GM18873 (cell line): ENCODE measurements around the gene PGRMC2.
A peak's percentile ranks its signal among the peaks of the same experiment; 100 is the strongest.
"Not testable (repeated sequence)": the region's sequence is repeated elsewhere in the genome, so short reads cannot be mapped to it uniquely, and the experiment has no call there.

ENCODE experiments used
- ATAC-seq: cut with Tn5 transposase; IDR thresholded peaks from one replicate; pipeline ENCODE4 v1.9.1; 2021; ENCODE audit warnings: mild to moderate bottlenecking, moderate library complexity, moderate number of reproducible peaks; ENCODE audit not compliant: unreplicated experiment, low FRiP score

PGRMC2 gene

DNA sequence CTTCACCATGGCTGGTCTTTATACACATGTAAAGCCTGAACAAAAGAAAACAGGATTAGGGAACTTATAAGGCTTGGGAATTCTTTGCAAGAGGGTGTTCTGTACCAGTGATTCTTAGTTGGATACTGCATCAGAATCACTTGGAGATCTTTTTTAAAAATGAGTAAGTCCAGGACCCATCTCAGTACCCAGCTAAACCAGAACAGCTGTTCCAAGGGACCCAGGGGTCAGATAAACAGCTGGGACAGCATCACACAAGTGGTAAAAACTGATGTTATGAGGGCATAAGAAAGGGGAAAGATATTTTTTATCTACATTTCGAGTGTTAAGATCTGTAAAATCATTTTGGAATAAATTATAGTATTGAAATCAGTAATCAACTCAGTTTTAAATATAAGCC lies 16.1 kb downstream of the PGRMC2 start:
- no peak for ATAC-seq

DNA sequence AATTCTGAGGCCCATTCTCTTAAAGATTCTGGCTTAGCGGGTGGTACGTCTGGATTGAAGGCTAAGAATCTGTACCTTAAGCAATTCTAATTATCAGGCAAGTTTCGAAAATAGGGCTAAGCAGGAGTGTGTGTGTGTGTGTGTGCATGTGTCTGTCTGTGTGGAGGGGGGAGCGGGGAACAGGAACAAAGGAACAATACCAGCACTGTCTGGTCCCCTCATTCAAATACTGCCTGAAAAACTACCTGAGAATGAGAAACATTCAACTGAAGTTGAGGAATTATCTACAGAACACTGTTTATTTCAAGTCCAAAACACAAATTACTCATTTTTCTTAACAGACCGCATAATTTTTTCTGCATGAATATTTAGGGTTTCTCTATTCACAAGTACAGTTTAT lies 18.6 kb downstream of the PGRMC2 start:
- ATAC-seq: no peak

DNA sequence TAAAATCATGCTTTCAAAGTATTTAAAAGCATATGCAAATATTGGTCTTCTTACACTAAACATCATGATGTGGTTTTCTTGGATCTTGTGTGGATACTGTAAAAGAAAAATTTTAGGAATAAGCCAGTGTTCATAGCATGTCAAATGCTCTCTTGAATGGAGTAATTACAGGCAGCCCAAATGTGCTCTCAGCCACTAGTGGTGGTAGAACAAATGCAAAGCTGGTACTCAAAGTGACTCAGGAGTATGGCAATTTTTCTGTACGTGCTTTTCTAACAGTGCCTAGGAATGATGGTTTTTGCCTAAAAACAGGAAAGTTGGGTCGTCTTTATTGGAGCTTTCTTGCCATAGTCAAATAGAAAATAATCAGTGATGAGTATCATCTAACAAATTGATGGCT lies 19.9 kb downstream of the PGRMC2 start:
- ATAC-seq: no peak

DNA sequence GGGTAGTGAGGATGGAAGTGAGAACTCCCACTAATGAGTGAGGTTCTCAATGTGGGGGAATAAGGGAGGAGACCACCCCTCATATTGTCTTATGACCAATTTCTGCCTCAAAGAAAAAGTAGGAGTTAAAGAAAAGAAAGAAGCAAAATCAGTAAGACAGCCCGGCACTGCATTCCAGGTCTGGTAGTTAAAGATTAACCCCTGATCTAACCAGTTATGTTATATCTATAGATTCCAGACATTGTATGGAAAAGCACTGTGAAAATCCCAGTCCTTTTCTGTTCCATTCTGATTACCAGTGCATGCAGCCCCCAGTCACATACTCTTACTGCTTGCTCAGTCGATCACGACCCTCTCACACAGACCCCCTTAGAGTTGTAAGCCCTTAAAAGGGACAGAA lies 20.4 kb downstream of the PGRMC2 start:
- ATAC-seq: not testable (repeated sequence)

DNA sequence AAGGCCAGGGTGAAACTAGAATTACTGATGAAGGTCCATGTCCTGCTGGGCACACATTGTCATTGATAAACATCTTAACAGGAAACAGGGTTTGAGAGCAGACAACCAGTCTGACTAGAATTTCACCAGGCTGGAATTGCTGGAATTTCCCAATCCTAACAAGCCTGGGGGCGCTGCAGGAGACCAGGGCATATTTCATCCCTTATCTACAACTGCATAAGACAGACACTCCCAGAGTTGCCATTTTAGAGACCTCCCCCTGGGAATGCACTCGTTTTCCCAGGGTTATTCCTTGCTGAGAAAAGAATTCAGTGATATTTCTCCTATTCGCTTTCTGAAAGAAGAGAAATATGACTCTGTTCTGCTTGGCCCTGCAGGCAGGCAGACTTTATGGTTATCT lies 22.1 kb downstream of the PGRMC2 start:
- not testable (repeated sequence) for ATAC-seq

DNA sequence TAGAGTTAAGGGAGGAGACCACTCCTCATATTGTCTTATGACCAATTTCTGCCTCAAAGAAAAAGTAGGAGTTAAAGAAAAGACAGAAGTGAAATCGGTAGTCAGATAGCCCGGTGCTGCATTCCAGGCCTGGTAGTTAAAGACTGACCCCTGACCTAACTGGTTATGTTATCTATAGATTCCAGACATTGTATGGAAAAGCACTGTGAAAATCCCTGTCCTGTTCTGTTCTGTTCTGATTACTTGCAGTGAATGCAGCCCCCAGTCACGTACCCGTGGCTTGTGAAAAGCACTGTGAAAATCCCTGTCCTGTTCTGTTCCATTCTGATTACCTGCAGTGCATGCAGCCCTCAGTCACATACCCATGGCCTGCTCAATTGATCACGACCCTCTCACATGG lies 27.7 kb downstream of the PGRMC2 start:
- ATAC-seq: not testable (repeated sequence)

DNA sequence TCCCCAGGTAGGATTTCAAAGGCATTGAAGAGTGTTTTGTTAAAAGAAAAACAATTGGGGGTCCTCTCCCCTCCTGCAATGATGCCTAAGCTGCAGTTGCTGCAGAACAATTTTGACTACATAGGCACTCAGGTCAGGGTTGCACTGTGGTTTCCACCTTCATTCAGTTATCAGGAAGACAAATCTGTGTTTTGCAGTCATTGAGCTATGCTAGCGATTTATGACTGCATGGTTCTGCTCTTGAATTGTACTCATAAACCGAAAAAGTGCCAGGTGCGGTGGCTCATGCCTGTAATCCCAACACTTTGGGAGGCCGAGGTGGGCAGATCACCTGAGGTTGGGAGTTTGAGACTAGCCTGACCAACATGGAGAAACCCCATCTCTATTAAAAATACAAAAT lies 29.4 kb downstream of the PGRMC2 start:
- ATAC-seq: not testable (repeated sequence)

DNA sequence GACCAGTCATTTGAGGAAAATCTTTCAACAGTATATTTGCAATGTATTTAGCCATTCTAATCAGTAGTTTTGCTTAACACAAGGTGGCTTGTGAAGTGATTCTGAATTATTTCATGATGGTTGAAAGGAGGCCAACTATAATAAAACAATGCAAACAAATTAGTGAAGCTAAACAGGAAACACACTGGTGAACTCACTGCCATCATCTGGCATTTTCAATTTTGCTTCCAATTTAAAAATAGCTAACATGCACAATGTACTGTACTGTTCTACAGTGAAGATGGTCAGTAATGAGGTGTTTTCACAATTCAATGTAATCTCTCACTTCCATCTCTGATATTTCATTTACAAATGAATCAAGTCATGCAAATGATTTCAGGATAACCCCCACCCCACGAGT lies 31.1 kb downstream of the PGRMC2 start:
- no peak for ATAC-seq

DNA sequence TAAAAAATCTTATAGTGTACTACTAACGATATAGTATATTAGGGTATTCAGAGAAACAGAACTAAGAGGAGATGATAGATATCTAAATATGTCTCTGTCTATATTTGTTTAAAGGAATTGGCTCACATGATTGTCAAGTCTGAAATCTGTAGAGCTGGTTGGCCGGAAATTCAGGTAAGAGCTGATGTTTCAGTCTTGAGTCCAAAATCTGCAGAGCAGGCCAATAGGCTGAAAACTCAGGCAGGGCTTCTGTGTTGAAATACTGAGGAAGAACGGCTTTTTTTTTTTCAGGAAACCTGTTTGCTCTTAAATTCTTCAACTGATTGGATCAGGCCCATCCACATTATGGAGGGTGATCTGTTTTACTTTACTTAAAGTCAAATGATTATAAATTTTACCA lies 31.7 kb downstream of the PGRMC2 start:
- no peak for ATAC-seq

DNA sequence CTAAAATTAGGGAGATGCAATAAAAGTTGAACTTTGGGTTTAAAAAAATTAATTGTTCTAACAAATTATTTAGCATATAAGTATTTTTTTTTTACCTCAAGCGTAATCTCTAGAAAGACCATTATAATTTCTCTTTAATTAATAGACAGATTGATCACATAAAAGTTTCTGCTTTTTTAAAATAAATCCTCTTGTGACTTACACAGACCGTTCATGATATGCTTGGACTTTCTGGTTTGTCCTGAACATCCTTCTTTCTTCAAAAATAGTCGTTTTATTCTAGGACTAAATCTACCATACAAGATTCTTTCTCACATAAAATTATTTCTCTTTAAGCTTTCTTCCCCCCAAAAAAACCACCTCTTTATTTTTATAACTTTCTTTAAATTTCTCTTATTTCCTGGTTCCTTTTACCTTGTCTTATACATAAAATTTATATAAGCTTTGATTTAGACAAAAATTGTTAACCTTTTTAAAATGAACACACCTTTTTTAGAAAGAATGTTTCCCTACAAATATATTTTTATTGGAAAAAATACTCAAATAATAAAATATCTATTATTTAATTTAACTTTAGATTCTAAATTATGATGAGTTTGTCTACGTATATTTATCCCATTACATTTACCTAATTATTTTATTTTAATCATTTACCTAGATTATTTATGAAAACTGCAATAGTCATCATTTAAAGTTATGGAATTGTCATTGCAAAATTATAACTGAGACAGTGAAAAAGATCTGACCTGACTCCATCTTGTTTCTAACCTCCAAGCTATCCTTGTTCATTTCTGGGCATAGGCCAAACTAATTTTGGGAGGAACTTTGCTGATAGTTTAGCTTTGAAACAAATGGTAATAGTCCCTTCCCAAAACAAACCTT lies 37.6 kb downstream of the PGRMC2 start:
- no peak for ATAC-seq

DNA sequence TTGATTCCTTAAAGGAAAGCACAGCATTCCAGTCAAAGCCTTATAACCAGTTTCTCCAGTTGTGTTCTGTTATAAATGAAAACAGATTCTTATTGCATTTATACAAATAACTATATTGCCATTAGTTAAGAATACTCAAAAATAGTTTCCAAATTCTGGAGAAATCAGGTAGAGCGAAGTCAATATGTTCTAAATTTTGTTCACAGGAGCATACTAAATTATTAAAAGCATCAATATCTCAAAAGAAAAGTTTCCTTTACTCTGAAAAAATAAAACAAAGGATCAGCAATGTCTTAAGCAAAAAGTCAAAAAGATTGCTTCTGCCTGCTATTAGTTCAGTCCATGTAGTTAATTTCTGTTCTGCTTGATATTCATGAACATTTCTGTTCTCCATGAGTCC lies 39.7 kb downstream of the PGRMC2 start:
- no peak for ATAC-seq

DNA sequence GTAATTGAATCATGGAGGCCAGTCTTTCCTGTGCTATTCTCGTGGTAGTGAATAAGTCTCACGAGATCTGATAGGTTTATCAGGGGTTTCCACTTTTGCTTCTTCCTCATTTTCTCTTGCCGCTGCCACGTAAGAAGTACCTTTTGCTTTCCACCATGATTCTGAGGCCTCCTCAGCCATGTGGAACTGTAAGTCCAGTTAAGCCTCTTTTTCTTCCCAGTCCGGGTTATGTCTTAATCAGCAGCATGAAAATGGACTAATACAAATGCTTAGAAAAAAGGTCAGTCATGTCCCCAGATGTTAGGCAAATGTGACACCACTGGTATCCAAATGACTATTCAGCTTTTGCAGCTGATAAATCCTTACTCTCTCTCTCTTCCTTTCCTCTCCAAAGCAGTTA lies 42.2 kb downstream of the PGRMC2 start:
- ATAC-seq: not testable (repeated sequence)

DNA sequence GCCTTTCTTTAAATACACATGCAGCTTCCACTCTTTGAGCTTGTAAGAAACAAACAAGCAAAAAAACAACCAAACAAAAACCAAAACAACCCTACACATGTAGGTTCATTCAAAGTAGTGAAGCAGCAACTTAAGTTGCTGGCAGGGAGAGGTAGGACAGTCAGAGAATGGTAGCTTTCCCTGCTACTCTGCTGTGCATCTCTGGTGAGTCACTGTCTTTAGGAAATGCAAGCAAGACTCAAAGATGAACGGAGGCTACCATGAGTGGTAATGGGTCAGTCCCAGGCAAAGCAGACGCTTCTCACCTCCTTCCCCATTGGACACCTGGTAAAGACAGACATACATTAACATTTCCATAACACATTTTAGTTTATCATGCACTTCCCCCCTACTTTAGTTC lies 43.2 kb downstream of the PGRMC2 start:
- no peak for ATAC-seq

DNA sequence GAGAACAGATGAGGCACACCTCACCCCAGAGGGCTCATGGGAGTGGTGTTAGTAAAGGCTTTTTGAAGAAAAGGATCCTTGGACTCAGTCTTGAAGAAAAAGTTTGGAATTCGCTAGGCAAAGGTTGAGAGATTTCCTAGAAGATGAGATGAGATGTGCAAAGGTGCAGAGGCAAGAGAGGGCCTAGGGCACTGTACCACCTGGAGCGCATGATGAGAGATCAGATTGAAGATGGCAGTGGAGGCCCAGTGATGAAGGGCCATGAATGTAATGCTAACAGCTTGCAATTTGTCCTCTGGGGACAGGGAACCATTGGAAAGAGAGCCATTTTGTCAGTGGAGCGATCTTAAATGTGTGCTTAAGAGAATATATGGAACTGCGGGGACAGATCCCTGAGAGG lies 45.0 kb downstream of the PGRMC2 start:
- ATAC-seq: no peak

DNA sequence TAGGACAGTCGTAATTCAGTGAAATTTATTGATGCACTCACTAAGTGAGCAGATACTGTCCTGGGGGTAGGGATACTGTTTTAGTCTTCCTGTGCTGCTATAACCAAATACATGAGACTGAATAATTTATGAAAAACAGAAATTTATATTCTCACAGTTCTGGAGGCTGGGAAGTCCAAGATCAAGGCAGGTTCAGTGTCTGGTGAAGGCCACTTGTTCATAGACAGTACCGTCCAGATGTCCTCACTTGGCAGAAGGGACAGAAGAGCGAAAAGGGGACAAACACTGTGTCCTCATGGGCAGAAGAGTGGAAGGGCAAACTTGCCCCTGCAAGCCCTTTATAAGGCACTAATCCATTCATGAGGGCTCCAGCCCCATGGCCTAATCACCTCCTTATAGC lies 45.6 kb downstream of the PGRMC2 start:
- ATAC-seq: no peak

DNA sequence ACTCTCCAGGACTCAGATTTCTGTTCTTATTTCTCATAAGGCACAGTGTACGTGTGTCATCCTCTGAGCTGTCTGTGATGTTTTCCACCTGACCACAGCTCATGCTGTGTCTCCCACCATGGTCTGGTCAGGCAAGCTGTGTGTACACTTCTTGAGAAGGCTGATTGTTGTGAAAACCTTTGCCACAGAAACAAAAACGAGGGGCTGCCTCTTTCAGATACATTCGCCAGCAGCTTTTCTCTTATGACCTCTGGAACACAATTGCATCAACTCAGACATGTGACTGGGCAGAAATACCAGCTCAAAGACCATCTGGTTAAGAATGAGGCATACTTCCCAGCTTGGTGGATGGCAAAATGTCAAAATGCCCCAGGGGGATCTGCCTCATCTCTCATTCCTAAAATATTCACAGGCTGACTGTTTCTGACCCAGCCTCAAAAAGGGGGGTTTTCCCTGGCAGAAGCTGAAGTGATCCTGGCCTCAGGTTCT lies 46.1 kb downstream of the PGRMC2 start:
- peak; percentile 61 for ATAC-seq

DNA sequence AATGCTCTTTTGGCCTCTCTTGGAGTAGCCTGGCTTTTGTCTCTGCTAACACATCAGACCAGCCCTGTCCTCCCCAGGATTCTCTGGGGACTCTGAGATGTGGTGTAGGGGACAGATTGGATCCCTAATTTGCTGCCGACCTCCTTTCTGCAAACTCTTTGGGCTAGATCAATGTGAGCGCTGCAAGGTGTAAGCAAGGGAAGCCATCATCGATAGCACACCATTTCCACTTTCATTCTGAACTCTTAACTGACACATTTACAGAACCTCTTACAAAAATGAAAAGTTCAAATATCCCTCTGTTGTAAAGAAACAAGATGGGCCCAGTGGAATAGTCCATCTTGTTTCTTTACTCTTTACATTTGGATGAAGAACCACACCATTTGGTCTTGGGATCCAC lies 46.6 kb downstream of the PGRMC2 start:
- peak; percentile 42 for ATAC-seq

DNA sequence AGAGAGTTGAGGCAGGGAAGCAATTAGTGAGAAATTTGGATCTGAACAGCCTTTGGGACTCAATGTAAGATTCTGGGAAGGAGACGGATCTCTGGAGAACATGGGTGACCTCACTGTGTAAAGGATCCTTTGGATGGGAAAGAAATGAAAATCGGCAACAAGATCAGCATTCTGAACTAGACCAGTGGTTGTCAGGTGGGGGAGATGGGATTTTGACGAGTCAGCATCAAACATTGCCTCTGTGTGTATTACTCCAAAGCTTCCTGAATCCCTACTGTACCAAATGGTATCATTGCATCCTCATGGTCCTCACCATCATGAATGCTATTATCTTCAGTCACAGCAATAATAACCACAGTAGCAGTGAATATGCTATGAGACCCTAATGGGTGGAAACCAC lies 52.8 kb downstream of the PGRMC2 start:
- no peak for ATAC-seq

DNA sequence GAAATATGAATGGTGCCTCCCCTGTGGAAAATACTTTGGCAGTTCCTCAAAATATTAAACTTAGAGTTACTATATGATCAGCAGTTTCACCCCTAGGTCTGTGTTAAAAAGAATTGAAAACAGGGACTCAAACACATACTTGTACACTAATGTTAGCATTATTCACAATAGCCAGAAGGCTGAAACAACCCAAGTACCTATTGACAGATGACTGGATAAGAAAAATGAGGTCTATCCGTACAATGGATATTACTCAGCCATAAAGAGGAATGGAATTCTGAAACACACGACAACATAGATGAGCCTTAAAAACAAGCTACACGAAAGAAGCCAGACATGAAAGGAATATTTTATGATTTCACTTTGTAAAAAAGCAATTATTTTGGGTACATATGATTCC lies 54.9 kb downstream of the PGRMC2 start:
- ATAC-seq: no peak

DNA sequence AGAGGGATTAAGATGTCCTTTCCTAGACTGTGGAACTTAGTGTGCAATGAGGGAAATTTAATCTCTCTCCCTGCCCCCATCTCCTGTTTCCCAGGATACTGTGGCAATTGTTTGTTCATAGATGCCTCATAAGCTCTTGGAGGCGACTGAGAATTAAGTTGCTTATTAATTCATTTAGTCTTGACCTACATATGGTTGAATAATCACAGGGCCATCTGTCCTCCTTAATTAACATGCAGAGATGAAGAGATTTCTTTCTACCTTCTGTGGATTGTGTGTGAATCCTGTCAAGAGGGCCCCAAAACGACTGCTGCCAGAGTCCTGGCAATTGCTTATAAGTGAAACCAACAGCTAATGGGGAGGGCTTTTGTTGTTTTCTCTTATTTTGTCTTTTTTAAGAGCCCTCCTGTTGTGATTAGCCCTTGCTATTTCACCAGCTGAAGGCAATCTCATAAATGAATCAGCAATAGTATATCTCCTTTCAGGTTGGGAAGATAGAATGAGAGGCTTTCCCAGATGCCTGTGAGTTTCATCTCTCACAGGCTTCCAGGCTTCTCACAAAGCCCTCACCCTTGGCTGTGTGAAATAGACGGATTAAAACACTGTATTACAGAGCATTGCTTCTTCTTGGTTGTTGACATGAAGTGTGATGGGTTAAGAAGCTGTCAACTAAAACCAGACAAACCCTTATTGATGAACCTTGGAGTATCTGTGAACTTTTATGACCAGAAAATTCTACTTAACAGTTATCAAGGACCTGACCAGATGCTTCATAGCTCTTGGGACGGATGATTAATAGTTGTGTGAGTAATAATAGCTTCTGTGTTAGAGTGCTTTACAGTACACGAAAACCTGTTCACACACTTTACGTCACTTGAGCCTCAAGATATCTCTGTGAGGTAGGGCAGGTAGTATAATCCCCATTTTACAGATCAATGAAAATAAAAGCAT lies 58.5 kb downstream of the PGRMC2 start:
- no peak for ATAC-seq

DNA sequence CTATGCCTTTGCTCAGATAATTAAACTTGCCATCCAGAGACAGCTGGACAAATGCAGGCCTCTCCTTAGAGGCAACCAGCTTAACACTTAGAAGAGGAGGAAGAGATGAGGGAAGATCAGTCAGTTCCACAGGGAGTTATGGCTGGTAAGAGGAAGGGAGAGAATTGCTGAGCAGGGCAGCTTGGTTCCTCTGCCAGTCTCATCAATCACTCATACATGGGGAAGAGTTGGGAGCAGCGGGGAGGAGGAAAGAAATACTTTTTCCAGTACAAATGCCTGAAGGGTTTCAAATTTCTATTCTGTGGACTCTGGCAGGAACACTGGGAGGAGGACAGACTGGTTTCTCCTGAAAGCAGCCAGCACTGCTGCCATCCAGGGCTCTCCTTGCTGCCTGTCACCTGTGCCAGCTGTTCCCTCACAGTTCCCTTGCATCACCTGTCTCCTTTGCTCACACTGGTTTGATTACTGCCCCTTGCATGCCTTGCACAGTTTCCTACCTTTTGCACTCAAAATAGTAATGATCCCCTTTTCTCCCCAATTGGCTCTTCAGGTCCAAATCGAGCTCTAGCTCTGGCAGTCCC lies 59.5 kb downstream of the PGRMC2 start:
- no peak for ATAC-seq
